GM12875 (cell line): ENCODE results near the gene ZFP36L2.

ENCODE experiments used
- H3K4me3 ChIP-seq: one replicate; pipeline ENCODE4 v1.5.1; 2011; ENCODE audit warnings: low read depth, low read length, control low read depth
- CTCF ChIP-seq: IDR thresholded peaks from 2 replicates; pipeline ENCODE4 v1.5.1; 2011; ENCODE audit warnings: low read depth, mild to moderate bottlenecking, control low read depth, inconsistent platforms, low read length, moderate library complexity, borderline replicate concordance; ENCODE audit not compliant: insufficient read depth

Gene ZFP36L2

GRCh38 chr2:43219383-43220228 is 6.8 kb downstream of the ZFP36L2 start:
- H3K4me3 ChIP-seq, result peak overlapping the region; percentile 46
- TF ChIP-seq CTCF, result no peak

- TF ChIP-seq CTCF, result no peak
- H3K4me3 ChIP-seq, result peak overlapping the region; percentile 46
Observed at GRCh38 chr2:43218702-43219382, 7.6 kb downstream of the ZFP36L2 start.

GRCh38 chr2:43218155-43218701 is 8.2 kb downstream of the ZFP36L2 start:
- no peak for TF ChIP-seq CTCF
- H3K4me3 ChIP-seq, result peak overlapping the region; percentile 17

- no peak overlapping the region for H3K4me3 ChIP-seq
Observed at GRCh38 chr2:43217228-43218154, 8.9 kb downstream of the ZFP36L2 start.

GRCh38 chr2:43216629-43217028 is 9.8 kb downstream of the ZFP36L2 start:
- TF ChIP-seq CTCF, result no peak

More at GRCh38 chr2:43217228-43218154, 8.9 kb downstream of the ZFP36L2 start:
- no peak for TF ChIP-seq CTCF

GRCh38 chr2:43215673-43216255 is 10.6 kb downstream of the ZFP36L2 start:
- TF ChIP-seq CTCF, result no peak
- H3K4me3 ChIP-seq, result no peak overlapping the region

More at GRCh38 chr2:43216629-43217028, 9.8 kb downstream of the ZFP36L2 start:
- no peak overlapping the region for H3K4me3 ChIP-seq
